ENCODE results near the gene HSBP1L1. TPM values are rescaled to one million over a fixed set of nuclear protein-coding genes. Genes with fewer than 3 reads are reported as not detected.

HSBP1L1 gene
- total RNA-seq, 1 donor from 2014 or later: 6.1 TPM

DNA sequence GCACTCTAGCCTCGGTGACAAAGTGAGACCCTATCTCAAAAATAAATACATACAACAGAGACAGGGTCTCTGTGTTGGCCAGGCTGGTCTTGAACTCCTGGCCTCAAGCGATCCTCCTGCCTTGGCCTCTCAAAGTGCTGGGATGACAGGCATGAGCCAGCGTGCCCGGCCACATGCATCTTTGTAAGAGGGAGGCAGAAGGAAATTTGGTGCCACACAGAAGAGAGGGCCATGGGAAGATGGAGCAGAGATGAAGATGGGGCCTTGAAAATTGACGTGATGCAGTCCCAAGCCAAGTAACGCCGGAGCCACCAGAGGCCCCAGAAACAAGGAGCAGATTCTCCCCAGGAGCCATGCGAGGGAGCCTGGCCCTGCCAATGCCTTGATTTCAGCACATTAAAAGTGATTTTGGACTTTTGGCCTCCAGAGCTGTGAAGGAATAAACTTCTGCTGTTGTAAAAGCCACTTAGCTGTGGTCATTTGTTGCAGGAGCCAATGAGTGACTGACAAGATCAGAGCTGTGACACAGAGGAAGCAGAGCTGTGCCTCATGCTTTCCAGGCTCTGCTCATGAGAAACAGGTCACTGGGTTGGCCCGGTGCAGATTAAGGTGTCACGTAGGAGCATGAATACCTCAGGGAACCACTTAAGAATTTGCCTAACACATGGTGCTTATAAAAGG, 10.3 kb upstream of the HSBP1L1 start:
- TF ChIP-seq, protein P1, sequence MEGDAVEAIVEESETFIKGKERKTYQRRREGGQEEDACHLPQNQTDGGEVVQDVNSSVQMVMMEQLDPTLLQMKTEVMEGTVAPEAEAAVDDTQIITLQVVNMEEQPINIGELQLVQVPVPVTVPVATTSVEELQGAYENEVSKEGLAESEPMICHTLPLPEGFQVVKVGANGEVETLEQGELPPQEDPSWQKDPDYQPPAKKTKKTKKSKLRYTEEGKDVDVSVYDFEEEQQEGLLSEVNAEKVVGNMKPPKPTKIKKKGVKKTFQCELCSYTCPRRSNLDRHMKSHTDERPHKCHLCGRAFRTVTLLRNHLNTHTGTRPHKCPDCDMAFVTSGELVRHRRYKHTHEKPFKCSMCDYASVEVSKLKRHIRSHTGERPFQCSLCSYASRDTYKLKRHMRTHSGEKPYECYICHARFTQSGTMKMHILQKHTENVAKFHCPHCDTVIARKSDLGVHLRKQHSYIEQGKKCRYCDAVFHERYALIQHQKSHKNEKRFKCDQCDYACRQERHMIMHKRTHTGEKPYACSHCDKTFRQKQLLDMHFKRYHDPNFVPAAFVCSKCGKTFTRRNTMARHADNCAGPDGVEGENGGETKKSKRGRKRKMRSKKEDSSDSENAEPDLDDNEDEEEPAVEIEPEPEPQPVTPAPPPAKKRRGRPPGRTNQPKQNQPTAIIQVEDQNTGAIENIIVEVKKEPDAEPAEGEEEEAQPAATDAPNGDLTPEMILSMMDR (IDR thresholded peaks at IDR 0.05; ENCODE audit: insufficient read depth, low read depth, low read length): no peak
- TF ChIP-seq EZH2 (IDR thresholded peaks at IDR 0.05; ENCODE audit: insufficient read depth, low read length): no peak
- H3K4me3 ChIP-seq (ENCODE audit: insufficient read depth, low read depth, low read length): no peak overlapping the region
- peaks cover 7% of the 10 kb centered on the region for H3K4me1 ChIP-seq (ENCODE audit: insufficient read depth, low read length)
- Mint-ChIP-seq H3K4me1 (ENCODE audit: low read depth, unreplicated experiment) (peaks cover 8% of the 10 kb centered on the region), H3K36me3 (ENCODE audit: low read depth, unreplicated experiment) (peaks cover 9% of the 10 kb centered on the region), H3K27ac (ENCODE audit: unreplicated experiment) (no peak overlapping the region), H3K9me3 (ENCODE audit: unreplicated experiment) (peaks cover 4% of the 10 kb centered on the region), H3K4me3 (ENCODE audit: unreplicated experiment) (peak overlapping the region; percentile 11), H3K27me3 (ENCODE audit: low read depth, unreplicated experiment) (no peaks in the 10 kb centered on the region)
- no peak overlapping the region for H3K4me2 ChIP-seq (ENCODE audit: low read length)
- H3K36me3 ChIP-seq (ENCODE audit: insufficient read depth, low read length): no peaks in the 10 kb centered on the region
- no peaks in the 10 kb centered on the region for H3K9me3 ChIP-seq (ENCODE audit: insufficient read depth, low read depth, low read length)
- FAIRE-seq (no peak), DNase-seq (ENCODE audit: low read depth) (no peak)
- no peaks in the 10 kb centered on the region for H3K27me3 ChIP-seq (ENCODE audit: insufficient read depth, low read length)
- no peak overlapping the region for H3K9ac ChIP-seq (ENCODE audit: low read length)
- H2AFZ ChIP-seq (ENCODE audit: low read depth, low read length): no peak overlapping the region
- H3K79me2 ChIP-seq (ENCODE audit: insufficient read depth, low read length): peaks cover 20% of the 10 kb centered on the region
- H4K20me1 ChIP-seq (ENCODE audit: insufficient read depth, low read length): peaks cover 16% of the 10 kb centered on the region
- no peak overlapping the region for H3K27ac ChIP-seq (ENCODE audit: low read depth, low read length)

GRCh38 chr18:79954791-79955190, 9.7 kb upstream of the HSBP1L1 start:
- Histone ChIP-seq H3K9ac (ENCODE audit: low read length) (no peak overlapping the region), H4K20me1 (ENCODE audit: insufficient read depth, low read length) (peaks cover 9% of the 10 kb centered on the region), H3K27me3 (ENCODE audit: insufficient read depth, low read length) (no peaks in the 10 kb centered on the region), H3K27ac (ENCODE audit: low read depth, low read length) (no peak overlapping the region), H3K4me1 (ENCODE audit: insufficient read depth, low read length) (peaks cover 10% of the 10 kb centered on the region), H3K36me3 (ENCODE audit: insufficient read depth, low read length) (no peaks in the 10 kb centered on the region), H3K9me3 (ENCODE audit: insufficient read depth, low read depth, low read length) (no peaks in the 10 kb centered on the region), H3K79me2 (ENCODE audit: insufficient read depth, low read length) (peaks cover 13% of the 10 kb centered on the region), H3K4me3 (ENCODE audit: insufficient read depth, low read depth, low read length) (no peak overlapping the region), H3K4me2 (ENCODE audit: low read length) (no peak overlapping the region), H2AFZ (ENCODE audit: low read depth, low read length) (no peak overlapping the region)
- Mint-ChIP-seq H3K27ac (ENCODE audit: unreplicated experiment) (peak overlapping the region; percentile 80), H3K4me1 (ENCODE audit: low read depth, unreplicated experiment) (peaks cover 9% of the 10 kb centered on the region), H3K9me3 (ENCODE audit: unreplicated experiment) (peaks cover 4% of the 10 kb centered on the region), H3K36me3 (ENCODE audit: low read depth, unreplicated experiment) (peaks cover 9% of the 10 kb centered on the region), H3K4me3 (ENCODE audit: unreplicated experiment) (no peak overlapping the region), H3K27me3 (ENCODE audit: low read depth, unreplicated experiment) (no peaks in the 10 kb centered on the region)
- no peak for FAIRE-seq
- TF ChIP-seq, protein P1 (IDR thresholded peaks at IDR 0.05; ENCODE audit: insufficient read depth, low read depth, low read length): no peak
- no peak for TF ChIP-seq EZH2 (IDR thresholded peaks at IDR 0.05; ENCODE audit: insufficient read depth, low read length)
- DNase-seq (ENCODE audit: low read depth): no peak
